ENCODE measurements around the gene RGS8.

DNA sequence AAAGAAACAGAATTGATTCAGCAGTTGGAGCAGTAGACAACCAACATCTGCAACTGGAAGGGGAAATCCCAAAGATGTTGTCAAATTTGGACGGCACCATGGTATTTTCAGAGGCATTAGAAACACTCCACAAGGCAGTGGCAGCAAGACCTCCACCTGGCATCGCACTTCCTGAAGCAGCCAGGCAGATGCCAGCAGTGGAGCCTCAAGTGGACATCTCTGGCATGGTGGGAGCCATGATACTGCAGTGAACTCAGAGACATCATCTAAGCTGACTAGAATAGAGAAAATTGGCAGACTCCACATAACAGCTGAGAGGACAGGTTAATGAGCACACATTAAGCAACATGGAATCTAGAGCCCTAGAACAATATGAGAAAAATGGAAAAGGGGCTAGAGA is 33.9 kb upstream of the RGS8 start:
- TF ChIP-seq ZNF274 (IDR thresholded peaks at IDR 0.05; ENCODE audit: low read depth, low read length) (no peak), YY1 (IDR thresholded peaks at IDR 0.05; ENCODE audit: insufficient read depth, insufficient read length) (no peak)

Measured in NT2/D1 (cell line).